Measurements from ENCODE around the gene ONECUT3. TPM values are rescaled to one million over a fixed set of nuclear protein-coding genes. Genes with fewer than 3 reads are reported as not detected.
"Not testable (repeated sequence)": the region's sequence is repeated elsewhere in the genome, so short reads cannot be mapped to it uniquely, and the experiment has no call there.

The ONECUT3 gene
- total RNA-seq, 1 experiment from 2014 or later = not detected

DNA sequence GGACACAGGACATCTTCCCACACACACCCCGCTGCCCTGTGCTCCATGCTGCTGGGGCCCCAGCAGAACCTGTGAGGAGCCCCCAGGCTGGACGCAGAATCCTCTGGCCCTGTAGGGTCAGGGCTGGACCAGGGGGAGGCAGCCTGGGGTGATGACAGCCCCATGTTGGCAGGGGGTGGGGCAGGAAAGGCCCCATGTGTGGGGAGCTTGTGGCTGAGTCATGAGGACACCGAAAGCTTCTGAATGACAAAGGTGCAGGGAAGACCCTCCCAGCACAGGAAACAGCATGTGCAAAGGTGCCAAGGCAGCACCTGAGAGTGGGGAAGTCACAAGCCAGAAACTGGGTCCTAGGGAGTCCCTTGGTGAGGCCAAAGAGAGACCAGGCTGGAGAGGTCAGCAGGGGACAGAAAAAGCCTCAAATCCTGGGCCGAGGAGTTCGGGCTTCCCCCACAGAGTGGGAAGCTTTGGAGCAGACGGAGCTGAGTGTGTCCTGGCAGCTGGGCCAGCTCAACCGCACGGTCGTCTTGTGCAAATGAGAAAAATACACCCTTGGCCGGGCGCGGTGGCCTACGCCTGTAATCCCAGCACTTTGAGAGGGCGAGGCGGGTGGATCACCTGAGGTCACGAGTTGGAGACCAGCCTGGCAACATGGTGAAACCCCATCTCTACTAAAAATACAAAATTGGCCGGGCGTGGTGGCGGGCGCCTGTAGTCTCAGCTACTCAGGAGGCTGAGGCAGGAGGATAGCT, 41.3 kb downstream of the ONECUT3 start:
- Histone ChIP-seq H3K27me3 (no peaks in the 10 kb centered on the region), H3K4me3 (no peak overlapping the region), H3K9me3 (no peaks in the 10 kb centered on the region), H3K36me3 (no peaks in the 10 kb centered on the region)
- no peak for DNase-seq

GRCh38 chr19:1796395-1797142, 43.3 kb downstream of the ONECUT3 start:
- H3K4me3 ChIP-seq = no peak overlapping the region
- H3K9me3 ChIP-seq = no peaks in the 10 kb centered on the region
- no peak for DNase-seq
- no peaks in the 10 kb centered on the region for H3K27me3 ChIP-seq
- H3K36me3 ChIP-seq = no peaks in the 10 kb centered on the region

GRCh38 chr19:1797313-1797712, 44.0 kb downstream of the ONECUT3 start:
- H3K36me3 ChIP-seq, H3K4me3 ChIP-seq, H3K27me3 ChIP-seq, DNase-seq, H3K9me3 ChIP-seq: not testable (repeated sequence)

- H3K27me3 ChIP-seq = no peaks in the 10 kb centered on the region
- H3K36me3 ChIP-seq = no peaks in the 10 kb centered on the region
- DNase-seq = no peak
- no peak overlapping the region for H3K4me3 ChIP-seq
- H3K9me3 ChIP-seq = no peaks in the 10 kb centered on the region
Measured at GRCh38 chr19:1799695-1800342, 46.5 kb downstream of the ONECUT3 start.

GRCh38 chr19:1804858-1805257, 51.6 kb downstream of the ONECUT3 start:
- H3K4me3 ChIP-seq = no peak overlapping the region
- H3K27me3 ChIP-seq = no peaks in the 10 kb centered on the region
- DNase-seq = no peak
- H3K36me3 ChIP-seq = no peaks in the 10 kb centered on the region
- H3K9me3 ChIP-seq = no peaks in the 10 kb centered on the region

DNA sequence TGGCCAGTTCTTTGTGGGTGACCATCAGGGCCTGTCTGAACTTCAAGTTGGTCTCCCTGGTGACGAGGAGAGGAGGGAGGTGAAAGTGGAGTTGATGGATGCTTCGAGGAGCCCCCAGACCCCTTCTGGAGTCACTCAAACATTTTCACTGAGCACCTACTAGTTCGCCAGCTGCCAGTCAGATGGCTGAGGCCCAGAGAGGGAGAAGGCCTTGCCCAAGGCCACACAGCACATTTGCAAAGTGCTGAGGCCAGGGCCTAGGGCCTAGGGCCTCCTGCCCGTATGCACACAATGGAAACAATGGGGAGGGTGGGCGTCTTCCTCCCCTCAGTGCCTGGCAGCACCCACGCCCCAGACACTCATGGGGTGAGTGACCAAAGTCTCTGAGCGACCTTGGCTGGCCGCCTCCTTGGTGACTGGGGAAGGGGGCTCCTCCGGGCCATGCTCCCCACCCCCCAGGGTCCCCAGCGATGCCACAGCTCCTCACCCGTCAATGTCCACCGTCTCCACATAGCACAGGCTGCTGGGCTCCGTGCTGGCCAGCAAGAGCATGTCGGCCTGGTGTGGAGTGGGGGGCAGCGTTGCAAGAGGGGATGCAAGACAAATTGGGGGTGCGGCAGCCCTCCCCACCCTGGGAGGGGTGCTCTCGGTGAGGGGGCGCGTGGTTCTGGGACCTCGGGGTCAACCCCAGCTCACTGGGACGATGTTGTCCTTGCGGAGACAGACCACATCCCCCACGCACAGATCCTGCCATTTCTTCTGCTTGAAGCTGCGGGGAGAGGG, 52.3 kb downstream of the ONECUT3 start:
- no peaks in the 10 kb centered on the region for H3K27me3 ChIP-seq
- no peak for DNase-seq
- no peaks in the 10 kb centered on the region for H3K36me3 ChIP-seq
- no peaks in the 10 kb centered on the region for H3K9me3 ChIP-seq
- H3K4me3 ChIP-seq = no peak overlapping the region

DNA sequence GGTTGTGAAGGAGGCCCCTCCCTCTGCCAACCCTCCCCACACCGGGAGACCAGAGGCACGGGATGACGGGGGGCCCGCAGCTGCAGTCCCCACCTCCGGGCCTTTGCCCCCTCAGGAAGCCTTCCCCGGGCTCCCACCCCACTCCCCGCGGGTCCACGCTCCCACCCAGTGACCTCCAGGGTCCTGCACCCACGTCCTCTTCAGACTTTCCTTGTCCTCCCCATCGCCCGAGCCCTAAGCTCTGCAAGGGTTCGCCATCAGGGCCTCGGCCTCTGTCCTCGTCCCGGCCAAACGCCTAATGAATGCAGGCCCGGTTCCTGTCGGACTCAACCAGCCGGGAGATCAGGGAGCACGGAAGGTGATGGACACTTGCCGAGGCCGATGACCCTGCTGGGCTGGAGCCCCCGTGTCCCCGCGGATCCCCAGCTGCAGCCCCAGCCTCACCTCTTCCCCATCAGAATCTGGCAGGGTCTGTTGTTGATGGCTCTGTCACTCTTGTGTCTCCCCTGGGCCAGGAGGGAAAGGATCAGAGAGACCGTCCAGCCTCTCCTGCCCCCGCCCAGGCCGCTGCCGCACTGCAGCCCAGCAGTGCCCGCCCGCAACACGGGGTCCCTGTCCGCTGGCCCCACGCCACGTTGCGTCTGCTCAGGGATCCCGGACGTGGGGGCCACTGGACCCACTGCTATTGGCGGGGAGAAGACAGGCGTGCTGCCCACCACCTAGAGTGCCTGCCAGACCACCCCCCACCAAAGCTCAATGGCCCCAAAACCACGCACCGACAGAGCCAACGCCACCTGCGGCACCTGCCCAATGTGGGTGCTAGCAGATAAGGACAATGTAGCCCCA, 53.1 kb downstream of the ONECUT3 start:
- Histone ChIP-seq H3K9me3 (no peaks in the 10 kb centered on the region), H3K27me3 (no peaks in the 10 kb centered on the region), H3K4me3 (no peak overlapping the region), H3K36me3 (no peaks in the 10 kb centered on the region)
- DNase-seq = no peak

DNA sequence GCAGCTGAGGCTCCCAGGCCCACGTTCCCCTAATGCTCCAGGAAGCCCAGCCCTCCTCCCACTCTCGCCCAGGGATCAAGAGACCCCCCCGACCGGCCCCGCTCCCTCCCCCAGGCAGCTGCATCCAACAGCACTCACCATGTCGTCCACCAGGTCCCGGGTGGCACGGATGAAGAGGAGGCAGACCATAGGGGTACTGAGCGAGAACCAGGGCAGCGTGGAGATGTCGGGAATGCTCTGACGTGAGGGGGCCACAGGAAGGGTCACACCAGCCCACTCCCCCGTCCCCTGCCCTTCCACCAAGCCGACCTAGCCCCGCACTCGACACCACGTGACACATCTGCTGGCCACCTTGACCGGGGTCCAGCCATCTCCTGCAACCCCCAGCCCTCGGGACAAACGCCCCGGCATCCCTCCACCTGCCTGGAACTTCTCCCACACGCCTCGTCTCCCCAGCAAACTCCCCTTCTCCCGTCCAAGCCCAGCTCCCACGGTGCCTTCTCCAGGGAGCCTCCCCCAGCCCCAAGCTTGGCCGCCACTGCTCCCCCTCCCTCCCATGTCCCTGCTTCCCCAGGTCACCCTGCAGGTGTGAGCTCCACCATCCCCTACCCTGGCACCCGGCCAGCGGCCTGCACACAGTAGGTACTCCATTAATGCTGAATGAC, 53.9 kb downstream of the ONECUT3 start:
- no peaks in the 10 kb centered on the region for H3K27me3 ChIP-seq
- no peak for DNase-seq
- H3K36me3 ChIP-seq = no peaks in the 10 kb centered on the region
- no peaks in the 10 kb centered on the region for H3K9me3 ChIP-seq
- no peak overlapping the region for H3K4me3 ChIP-seq

DNA sequence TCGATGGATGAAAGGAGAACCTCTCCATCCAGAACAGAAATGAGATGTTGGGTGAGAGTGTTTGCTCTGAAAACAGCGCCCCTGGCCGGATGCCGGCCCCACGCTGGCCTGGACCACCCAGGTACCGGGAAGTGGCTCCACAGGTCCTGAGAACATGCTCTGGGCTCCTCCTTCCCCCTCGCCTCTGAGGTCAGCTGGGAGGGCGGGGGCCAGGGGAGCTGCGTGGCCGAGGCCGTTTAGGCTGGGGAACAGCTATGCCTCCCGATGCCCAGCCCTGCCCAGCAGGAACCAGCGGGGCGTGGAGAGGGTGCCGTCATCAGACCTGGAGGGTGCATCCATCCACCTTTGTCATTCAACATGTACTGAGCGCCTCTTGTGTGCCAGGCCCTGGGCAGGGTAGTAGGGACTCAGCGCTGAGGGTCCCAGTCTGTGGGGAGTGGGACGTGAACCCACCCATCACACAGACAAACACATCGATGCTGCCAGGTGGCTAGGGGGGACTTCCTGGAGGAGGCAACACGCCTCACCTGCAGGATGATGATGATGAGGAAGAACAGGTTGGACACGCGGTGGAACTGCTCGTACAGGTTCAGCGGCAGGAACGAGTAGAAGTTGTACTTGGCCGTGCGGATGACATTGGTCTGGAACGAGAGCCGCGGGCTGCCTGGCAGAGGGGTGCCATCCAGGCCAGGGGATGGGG, 54.5 kb downstream of the ONECUT3 start:
- Histone ChIP-seq H3K4me3 (no peak overlapping the region), H3K27me3 (no peaks in the 10 kb centered on the region), H3K9me3 (no peaks in the 10 kb centered on the region), H3K36me3 (no peaks in the 10 kb centered on the region)
- DNase-seq = no peak

GRCh38 chr19:1808395-1808731, 55.1 kb downstream of the ONECUT3 start:
- Histone ChIP-seq H3K9me3 (no peaks in the 10 kb centered on the region), H3K36me3 (no peaks in the 10 kb centered on the region), H3K4me3 (no peak overlapping the region), H3K27me3 (no peaks in the 10 kb centered on the region)
- DNase-seq = no peak

DNA sequence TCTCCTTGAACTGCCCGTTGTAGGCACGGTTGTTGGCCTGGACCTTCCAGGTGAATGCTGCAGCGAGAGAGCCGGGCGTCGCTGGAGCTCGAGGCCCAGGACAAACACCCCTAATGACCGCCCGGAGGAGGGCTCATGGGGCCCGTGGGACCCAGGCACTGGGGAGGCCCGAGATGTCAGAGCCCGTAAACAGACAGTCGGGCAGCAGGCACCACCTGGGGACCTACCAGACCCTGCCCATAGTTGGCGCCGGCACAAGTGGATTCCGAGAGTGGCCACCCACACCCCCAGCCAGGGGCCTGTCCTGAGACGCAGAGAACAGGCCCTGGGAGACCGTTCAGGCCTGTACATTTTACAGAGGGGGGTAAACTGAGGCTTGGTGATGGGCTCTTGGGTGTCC, 56.4 kb downstream of the ONECUT3 start:
- DNase-seq = no peak
- Histone ChIP-seq H3K27me3 (no peaks in the 10 kb centered on the region), H3K4me3 (no peak overlapping the region), H3K9me3 (no peaks in the 10 kb centered on the region), H3K36me3 (no peaks in the 10 kb centered on the region)

- Histone ChIP-seq H3K27me3 (no peaks in the 10 kb centered on the region), H3K4me3 (no peak overlapping the region), H3K36me3 (no peaks in the 10 kb centered on the region), H3K9me3 (no peaks in the 10 kb centered on the region)
- DNase-seq = no peak
Measured at GRCh38 chr19:1810439-1811160, 57.3 kb downstream of the ONECUT3 start.

GRCh38 chr19:1811472-1811894, 58.2 kb downstream of the ONECUT3 start:
- Histone ChIP-seq H3K27me3 (no peaks in the 10 kb centered on the region), H3K36me3 (no peaks in the 10 kb centered on the region), H3K9me3 (no peaks in the 10 kb centered on the region), H3K4me3 (no peak overlapping the region)
- peak; percentile 66 for DNase-seq

DNA sequence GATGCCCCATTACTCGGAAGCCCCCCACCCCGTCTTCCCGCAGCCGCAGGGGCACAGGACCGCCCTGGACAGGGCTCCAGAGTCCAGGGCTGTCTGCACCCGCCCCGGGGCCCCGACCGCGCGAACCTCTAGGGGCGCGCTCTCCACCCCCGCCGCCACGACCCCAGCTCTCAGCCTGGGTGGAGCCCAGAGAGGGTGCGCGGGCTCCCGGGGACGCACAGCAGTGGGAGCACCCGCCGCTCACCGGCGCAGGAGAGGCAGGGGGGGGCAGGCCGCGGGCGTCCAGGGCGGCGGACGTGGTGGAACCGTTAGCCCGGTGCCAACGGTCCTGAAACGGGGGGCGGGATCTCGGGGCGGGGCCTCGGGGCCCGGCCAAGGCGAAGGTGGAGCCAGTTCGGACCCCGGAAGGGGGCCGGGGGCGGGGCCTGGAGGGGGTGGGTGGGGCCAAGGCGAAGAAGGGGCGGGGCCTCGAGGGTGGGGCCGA, 58.7 kb downstream of the ONECUT3 start, which contains the start of gene ATP8B3:
Gene ATP8B3, minus strand, starts transcription at position 335 of the 484 bp plus-strand sequence. CDS start 540 bp downstream, outside the sequence.
- H3K27me3 ChIP-seq = no peaks in the 10 kb centered on the region
- H3K9me3 ChIP-seq = no peaks in the 10 kb centered on the region
- no peaks in the 10 kb centered on the region for H3K36me3 ChIP-seq
- DNase-seq = no peak
- H3K4me3 ChIP-seq = peak within 1 kb of the TSS; percentile 44

Data from MG63 (cell line).